ENCODE data around the gene ART4.

GRCh38 chr12:14880890-14881453, 37.6 kb upstream of the ART4 start:
- no peak for TF ChIP-seq CTCF (IDR thresholded peaks at IDR 0.05)
- no peak for TF ChIP-seq EP300 (IDR thresholded peaks at IDR 0.05)
- no peak for TF ChIP-seq POLR2AphosphoS5 (IDR thresholded peaks at IDR 0.05)
- no peak for TF ChIP-seq POLR2A (IDR thresholded peaks at IDR 0.05)
